Activated CD8-positive, alpha-beta T cell treated with anti-CD3 and anti-CD28 coated beads, Interleukin-2, amount 10 ng/mL, durations not matched to agents 7 days and 5 days (primary cell): ENCODE data around the gene PPFIBP1. TPM values are rescaled to one million over a fixed set of nuclear protein-coding genes. Genes with fewer than 3 reads are reported as not detected.
"Not testable (repeated sequence)": the region's sequence is repeated elsewhere in the genome, so short reads cannot be mapped to it uniquely, and the experiment has no call there.

ENCODE experiments used
- ATAC-seq: fragments of 150-1000 bp; cut with Tn5 transposase; one replicate; pipeline ENCODE4 v1.10.0; 2021; ENCODE audit warnings: moderate library complexity
- CTCF ChIA-PET: fragments of 350-600 bp; sonication (Branson Sonifier 250); formaldehyde crosslinking; loops from one replicate; lab custom pipeline; 2021; ENCODE audit warnings: antibody characterized with exemption; lab: Charles Lee
- POLR2A ChIA-PET: fragments of 350-600 bp; sonication (Branson Sonifier 250); formaldehyde crosslinking; loops from one replicate; lab custom pipeline; 2021; ENCODE audit warnings: antibody characterized with exemption; lab: Charles Lee
- DNase-seq: peaks from one replicate; pipeline ENCODE4 v3.0.0-alpha.2; 2020
- H3K27ac Mint-ChIP-seq: one replicate; pipeline ENCODE4 v1.8.0; 2021; ENCODE audit warnings: mild to moderate bottlenecking, mixed read lengths
- H3K27me3 Mint-ChIP-seq: one replicate; pipeline ENCODE4 v1.8.0; 2021; ENCODE audit warnings: low read depth, mixed read lengths
- H3K36me3 Mint-ChIP-seq: one replicate; pipeline ENCODE4 v1.8.0; 2021; ENCODE audit warnings: low read depth, mixed read lengths
- H3K4me1 Mint-ChIP-seq: one replicate; pipeline ENCODE4 v1.8.0; 2021; ENCODE audit warnings: low read depth, mixed read lengths
- H3K4me3 Mint-ChIP-seq: one replicate; pipeline ENCODE4 v1.8.0; 2021; ENCODE audit warnings: mild to moderate bottlenecking, mixed read lengths
- H3K9me3 Mint-ChIP-seq: one replicate; pipeline ENCODE4 v1.8.0; 2022; ENCODE audit warnings: mixed read lengths; ENCODE audit not compliant: insufficient read depth
- total RNA-seq, 2 experiments: library from RNA; stranded (reverse); gene quantifications; one replicate each; pipeline ENCODE4 v1.2.3, GENCODE V29; 2021

Gene PPFIBP1
- total RNA-seq, 2 experiments from 2014 or later = 17.5 TPM

GRCh38 chr12:27622436-27623195 is 98.6 kb downstream of the PPFIBP1 start:
- Mint-ChIP-seq H3K4me1 (peaks cover 17% of the 10 kb centered on the region), H3K4me3 (no peak overlapping the region), H3K27me3 (no peaks in the 10 kb centered on the region), H3K36me3 (no peaks in the 10 kb centered on the region), H3K27ac (no peak overlapping the region), H3K9me3 (no peaks in the 10 kb centered on the region)
- ChIA-PET POLR2A (no interaction called here), CTCF (no interaction called here)
- DNase-seq = no peak
- no peak for ATAC-seq

- Mint-ChIP-seq H3K9me3 (no peaks in the 10 kb centered on the region), H3K4me3 (no peak overlapping the region), H3K27me3 (no peaks in the 10 kb centered on the region), H3K36me3 (no peaks in the 10 kb centered on the region), H3K27ac (no peak overlapping the region), H3K4me1 (peaks cover 27% of the 10 kb centered on the region)
- ChIA-PET CTCF (no interaction called here), POLR2A (no interaction called here)
- DNase-seq (no peak), ATAC-seq (no peak)
Observed at GRCh38 chr12:27623645-27624044, 99.6 kb downstream of the PPFIBP1 start.

GRCh38 chr12:27624586-27624985 is 100.6 kb downstream of the PPFIBP1 start:
- no peaks in the 10 kb centered on the region for H3K36me3 Mint-ChIP-seq
- CTCF ChIA-PET = no interaction called here
- H3K27ac Mint-ChIP-seq = no peak overlapping the region

GRCh38 chr12:27627123-27627852 is 103.3 kb downstream of the PPFIBP1 start:
- no peak for DNase-seq
- ChIA-PET POLR2A (interaction anchor here (0.6 kb wide), 1 partner anchor 188 kb away, joined by 4 read pairs; no protein-coding TSS in a partner anchor), CTCF (interaction anchor here (1.5 to 1.7 kb wide), 2 partner anchors 8 to 25 kb away, joined by 4 to 7 read pairs; no protein-coding TSS in a partner anchor)
- no peak overlapping the region for H3K4me3 Mint-ChIP-seq
- H3K4me1 Mint-ChIP-seq = peaks cover 18% of the 10 kb centered on the region
- H3K27me3 Mint-ChIP-seq = peaks cover 4% of the 10 kb centered on the region
- no peaks in the 10 kb centered on the region for H3K9me3 Mint-ChIP-seq
- ATAC-seq = no peak
- peaks cover 4% of the 10 kb centered on the region for H3K36me3 Mint-ChIP-seq
- no peak overlapping the region for H3K27ac Mint-ChIP-seq

More at GRCh38 chr12:27624586-27624985, 100.6 kb downstream of the PPFIBP1 start:
- no peak overlapping the region for H3K4me3 Mint-ChIP-seq
- H3K27me3 Mint-ChIP-seq = no peaks in the 10 kb centered on the region
- H3K4me1 Mint-ChIP-seq = peaks cover 18% of the 10 kb centered on the region
- no peak for ATAC-seq
- DNase-seq = no peak
- POLR2A ChIA-PET = no interaction called here
- H3K9me3 Mint-ChIP-seq = no peaks in the 10 kb centered on the region

DNA sequence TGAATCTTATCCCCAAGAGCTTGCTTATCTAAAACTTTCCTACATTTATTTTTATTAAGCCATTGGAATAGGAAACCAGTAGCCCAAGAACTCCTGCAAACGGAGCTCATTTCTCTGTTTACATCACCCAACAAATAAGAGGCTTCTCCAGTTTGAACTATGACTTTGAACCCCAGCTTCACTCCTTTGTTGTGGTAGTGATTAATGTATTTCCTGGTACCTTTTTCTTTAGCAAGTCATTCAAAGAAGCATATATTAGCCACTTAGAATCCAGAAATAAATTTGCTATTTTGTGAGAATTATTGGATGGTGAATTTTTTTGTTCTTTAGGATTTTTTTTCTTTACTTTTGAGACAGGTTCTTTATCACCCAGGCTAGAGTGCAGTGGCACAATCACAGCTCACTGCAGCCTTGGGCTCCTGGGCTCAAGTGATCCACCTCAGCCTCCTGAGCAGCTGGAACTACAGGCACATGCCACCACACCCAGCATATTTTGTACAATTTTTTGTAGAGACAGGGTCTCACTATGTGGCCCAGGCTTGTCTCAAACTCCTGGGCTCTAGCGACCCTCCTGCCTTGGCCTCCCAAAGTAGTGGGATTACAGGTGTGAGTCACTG is 104.0 kb downstream of the PPFIBP1 start:
- DNase-seq, H3K27ac Mint-ChIP-seq, H3K9me3 Mint-ChIP-seq, H3K4me3 Mint-ChIP-seq, H3K36me3 Mint-ChIP-seq, H3K27me3 Mint-ChIP-seq: not testable (repeated sequence)
- peaks cover 18% of the 10 kb centered on the region for H3K4me1 Mint-ChIP-seq
- CTCF ChIA-PET = interaction anchor here (1.7 kb wide), 1 partner anchor 25 kb away, joined by 7 read pairs; no protein-coding TSS in a partner anchor
- POLR2A ChIA-PET = interaction anchor here (0.6 kb wide), 1 partner anchor 189 kb away, joined by 4 read pairs; no protein-coding TSS in a partner anchor
- peak; percentile 53 for ATAC-seq

- H3K27ac Mint-ChIP-seq, ATAC-seq, H3K9me3 Mint-ChIP-seq, H3K27me3 Mint-ChIP-seq, H3K36me3 Mint-ChIP-seq, POLR2A ChIA-PET, H3K4me3 Mint-ChIP-seq, DNase-seq: not testable (repeated sequence)
- peaks cover 19% of the 10 kb centered on the region for H3K4me1 Mint-ChIP-seq
- CTCF ChIA-PET = interaction anchor here (1.2 kb wide), 1 partner anchor 96 kb away, joined by 3 read pairs; no protein-coding TSS in a partner anchor
Observed at GRCh38 chr12:27630219-27630618, 106.2 kb downstream of the PPFIBP1 start.

DNA sequence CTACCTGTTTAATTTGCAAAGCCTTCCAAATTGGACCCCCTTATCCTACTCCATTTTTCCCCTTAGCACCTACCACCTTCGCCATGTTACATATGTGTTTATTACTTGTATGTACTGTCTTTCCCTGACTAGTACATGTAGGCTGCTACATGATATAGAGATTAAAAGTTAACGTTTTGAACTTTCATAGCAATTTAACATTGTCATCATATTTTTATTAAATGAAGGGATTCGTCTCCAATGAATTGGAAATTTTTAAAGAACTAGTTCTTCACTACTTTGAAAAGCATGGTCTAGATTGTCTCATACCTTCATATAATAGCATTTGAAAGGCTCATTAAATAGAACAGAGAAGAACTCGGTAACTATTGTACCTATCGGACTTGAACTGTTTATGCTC is 107.4 kb downstream of the PPFIBP1 start:
- Mint-ChIP-seq H3K4me3 (no peak overlapping the region), H3K36me3 (peaks cover 10% of the 10 kb centered on the region), H3K27me3 (peaks cover 4% of the 10 kb centered on the region), H3K9me3 (no peaks in the 10 kb centered on the region), H3K27ac (no peak overlapping the region), H3K4me1 (peaks cover 26% of the 10 kb centered on the region)
- DNase-seq = no peak
- no peak for ATAC-seq
- ChIA-PET POLR2A (no interaction called here), CTCF (no interaction called here)

GRCh38 chr12:27631813-27632491 is 107.9 kb downstream of the PPFIBP1 start:
- ChIA-PET POLR2A (no interaction called here), CTCF (no interaction called here)
- Mint-ChIP-seq H3K4me3 (no peak overlapping the region), H3K9me3 (no peaks in the 10 kb centered on the region), H3K27ac (no peak overlapping the region), H3K27me3 (peaks cover 4% of the 10 kb centered on the region), H3K4me1 (peaks cover 29% of the 10 kb centered on the region), H3K36me3 (peaks cover 10% of the 10 kb centered on the region)
- ATAC-seq = no peak
- DNase-seq = no peak

GRCh38 chr12:27635349-27635972 is 111.5 kb downstream of the PPFIBP1 start:
- ATAC-seq (no peak), DNase-seq (no peak)
- peaks cover 2% of the 10 kb centered on the region for H3K27me3 Mint-ChIP-seq
- POLR2A ChIA-PET = interaction anchor here (0.7 kb wide), 1 partner anchor 105 kb away, joined by 3 read pairs; no protein-coding TSS in a partner anchor
- H3K36me3 Mint-ChIP-seq = peaks cover 11% of the 10 kb centered on the region
- no peak overlapping the region for H3K4me3 Mint-ChIP-seq
- H3K4me1 Mint-ChIP-seq = peaks cover 25% of the 10 kb centered on the region
- CTCF ChIA-PET = interaction anchor here (0.6 to 2.0 kb wide), 14 partner anchors 9 to 746 kb away, joined by 3 to 7 read pairs (median 4); no protein-coding TSS in a partner anchor
- H3K9me3 Mint-ChIP-seq = no peaks in the 10 kb centered on the region
- H3K27ac Mint-ChIP-seq = no peak overlapping the region

GRCh38 chr12:27636569-27636968 is 112.6 kb downstream of the PPFIBP1 start:
- ATAC-seq, H3K36me3 Mint-ChIP-seq, H3K9me3 Mint-ChIP-seq, POLR2A ChIA-PET, H3K27ac Mint-ChIP-seq, DNase-seq, H3K4me3 Mint-ChIP-seq, H3K27me3 Mint-ChIP-seq: not testable (repeated sequence)
- peaks cover 25% of the 10 kb centered on the region for H3K4me1 Mint-ChIP-seq
- CTCF ChIA-PET = interaction anchor here (1.2 to 1.8 kb wide), 2 partner anchors 16 to 52 kb away, joined by 3 to 6 read pairs; no protein-coding TSS in a partner anchor

- Mint-ChIP-seq H3K4me1 (peaks cover 25% of the 10 kb centered on the region), H3K4me3 (no peak overlapping the region), H3K27me3 (peaks cover 2% of the 10 kb centered on the region), H3K36me3 (peaks cover 8% of the 10 kb centered on the region), H3K27ac (no peak overlapping the region), H3K9me3 (no peaks in the 10 kb centered on the region)
- DNase-seq = peak; percentile 30
- POLR2A ChIA-PET = no interaction called here
- CTCF ChIA-PET = interaction anchor here (0.7 kb wide), 1 partner anchor 13 kb away, joined by 3 read pairs; no protein-coding TSS in a partner anchor
- ATAC-seq = peak; percentile 70
Observed at GRCh38 chr12:27637524-27637923, 113.5 kb downstream of the PPFIBP1 start.
